Fibroblast of villous mesenchyme (primary cell): ENCODE data around the gene WDPCP. TPM values are rescaled to one million over a fixed set of nuclear protein-coding genes. Genes with fewer than 3 reads are reported as not detected.
"Not testable (repeated sequence)": the region's sequence is repeated elsewhere in the genome, so short reads cannot be mapped to it uniquely, and the experiment has no call there.

ENCODE experiments used
- DNase-seq: peaks from one replicate; pipeline ENCODE4 v3.0.0-alpha.2; 2010; ENCODE audit warnings: low read depth
- H3K4me3 ChIP-seq: 2 replicates; pipeline ENCODE4 v1.5.1; 2011; ENCODE audit warnings: low read depth, mild to moderate bottlenecking, low read length
- total RNA-seq: library from RNA; depleted of rRNA; stranded (reverse); fragments of >200 nt; gene quantifications from 2 replicates; pipeline ENCODE4 v1.2.3, GENCODE V29; 2012
- TF ChIP-seq, protein P1 (sequence below): IDR thresholded peaks from 2 replicates; pipeline ENCODE4 v1.5.1; 2012; ENCODE audit warnings: low read depth, mild to moderate bottlenecking, low read length; ENCODE audit not compliant: insufficient read depth

Gene WDPCP
- total RNA-seq, 1 donor = 14.7 TPM

GRCh38 chr2:63619328-63619727 lies 31.1 kb upstream of the WDPCP start:
- no peak for DNase-seq
- H3K4me3 ChIP-seq = no peak overlapping the region
- TF ChIP-seq, protein P1, sequence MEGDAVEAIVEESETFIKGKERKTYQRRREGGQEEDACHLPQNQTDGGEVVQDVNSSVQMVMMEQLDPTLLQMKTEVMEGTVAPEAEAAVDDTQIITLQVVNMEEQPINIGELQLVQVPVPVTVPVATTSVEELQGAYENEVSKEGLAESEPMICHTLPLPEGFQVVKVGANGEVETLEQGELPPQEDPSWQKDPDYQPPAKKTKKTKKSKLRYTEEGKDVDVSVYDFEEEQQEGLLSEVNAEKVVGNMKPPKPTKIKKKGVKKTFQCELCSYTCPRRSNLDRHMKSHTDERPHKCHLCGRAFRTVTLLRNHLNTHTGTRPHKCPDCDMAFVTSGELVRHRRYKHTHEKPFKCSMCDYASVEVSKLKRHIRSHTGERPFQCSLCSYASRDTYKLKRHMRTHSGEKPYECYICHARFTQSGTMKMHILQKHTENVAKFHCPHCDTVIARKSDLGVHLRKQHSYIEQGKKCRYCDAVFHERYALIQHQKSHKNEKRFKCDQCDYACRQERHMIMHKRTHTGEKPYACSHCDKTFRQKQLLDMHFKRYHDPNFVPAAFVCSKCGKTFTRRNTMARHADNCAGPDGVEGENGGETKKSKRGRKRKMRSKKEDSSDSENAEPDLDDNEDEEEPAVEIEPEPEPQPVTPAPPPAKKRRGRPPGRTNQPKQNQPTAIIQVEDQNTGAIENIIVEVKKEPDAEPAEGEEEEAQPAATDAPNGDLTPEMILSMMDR = no peak

GRCh38 chr2:63617366-63617765 lies 29.1 kb upstream of the WDPCP start:
- TF ChIP-seq, protein P1 = no peak
- DNase-seq = no peak
- no peak overlapping the region for H3K4me3 ChIP-seq

GRCh38 chr2:63614983-63615945 lies 27.0 kb upstream of the WDPCP start:
- TF ChIP-seq, protein P1 = no peak
- peak; percentile 35 for DNase-seq
- H3K4me3 ChIP-seq = no peak overlapping the region

DNA sequence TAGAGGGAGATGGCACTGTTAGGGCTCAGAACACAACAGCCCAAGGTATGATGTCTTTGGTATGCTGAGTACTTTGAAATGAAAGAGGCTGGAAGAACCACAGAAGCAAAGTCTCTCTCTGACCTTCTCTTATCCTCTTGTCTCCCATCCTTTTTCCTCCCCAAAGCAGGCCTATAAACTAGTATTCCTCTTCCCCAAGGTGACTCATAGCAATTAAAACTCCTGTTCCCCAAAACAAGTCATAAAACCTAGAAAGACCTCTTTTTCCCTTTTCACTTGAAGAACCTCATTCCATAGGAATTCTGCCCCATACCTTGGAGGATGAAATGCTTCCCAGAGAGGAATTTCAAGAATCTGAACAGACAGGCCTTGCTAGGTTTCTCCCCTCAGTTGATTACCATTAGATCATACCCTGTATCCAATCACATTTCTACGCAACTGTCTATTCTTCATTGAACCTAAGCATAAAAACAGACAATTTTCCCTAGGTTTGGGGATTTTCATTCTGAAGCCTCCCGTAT lies 26.2 kb upstream of the WDPCP start:
- H3K4me3 ChIP-seq = no peak overlapping the region
- DNase-seq = peak; percentile 76
- TF ChIP-seq, protein P1 = no peak

DNA sequence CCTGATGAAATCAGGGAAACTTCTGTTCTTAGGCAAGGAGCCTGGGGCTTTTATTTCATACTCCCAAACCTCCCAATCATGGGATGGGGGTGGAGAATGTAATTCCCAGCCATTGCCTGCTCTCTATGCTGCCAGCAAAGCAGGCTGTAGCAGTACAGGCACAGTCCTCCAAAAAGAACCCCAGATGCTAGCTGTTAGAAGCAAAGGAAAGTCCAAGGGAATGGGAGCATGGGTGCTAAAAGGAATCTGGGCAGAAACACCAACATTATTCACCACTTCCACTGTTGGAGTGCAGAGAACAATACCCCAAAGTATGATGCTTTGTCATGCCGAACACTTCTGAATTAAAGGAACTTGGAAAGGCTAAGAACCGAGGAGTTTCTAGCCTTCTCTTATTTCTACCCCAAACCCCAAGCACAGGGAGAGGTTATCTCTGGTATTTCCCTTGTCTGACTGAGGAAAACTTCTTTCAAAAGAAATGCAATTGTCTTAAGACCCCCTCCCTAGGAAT lies 25.2 kb upstream of the WDPCP start:
- DNase-seq = peak; percentile 6
- TF ChIP-seq, protein P1 = no peak
- H3K4me3 ChIP-seq = no peak overlapping the region

DNA sequence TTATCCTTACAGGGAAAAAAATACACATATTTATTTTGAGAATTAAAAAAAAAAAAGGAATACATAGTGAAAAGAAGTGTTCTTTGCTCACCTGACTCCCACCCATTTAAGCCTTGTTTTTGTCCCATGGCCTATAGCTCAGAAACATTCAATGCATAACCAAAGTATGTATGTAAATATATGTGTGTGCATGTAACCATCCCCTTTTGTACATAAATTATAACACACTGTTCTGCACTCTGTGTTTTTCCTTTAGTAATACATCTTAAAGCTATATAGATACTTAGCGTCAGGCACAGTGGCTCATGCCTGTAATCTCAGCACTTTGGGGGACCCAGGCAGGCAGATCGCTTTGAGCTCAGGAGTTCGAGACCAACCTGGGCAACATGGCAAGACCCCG lies 22.2 kb upstream of the WDPCP start:
- TF ChIP-seq, protein P1 = no peak

GRCh38 chr2:63608865-63609264 lies 20.6 kb upstream of the WDPCP start:
- H3K4me3 ChIP-seq = not testable (repeated sequence)
- peak; percentile 58 for DNase-seq

More for the DNA sequence above, 22.2 kb upstream of the WDPCP start:
- H3K4me3 ChIP-seq = no peak overlapping the region
- no peak for DNase-seq
